Measurements from ENCODE around the gene TRMT11. TPM values are rescaled to one million over a fixed set of nuclear protein-coding genes. Genes with fewer than 3 reads are reported as not detected.

Gene TRMT11
- total RNA-seq, 1 experiment from 2014 or later: 36.7 TPM

GRCh38 chr6:126041516-126041915 is 55.2 kb downstream of the TRMT11 start:
- Mint-ChIP-seq H3K4me1 (ENCODE audit: low read depth, unreplicated experiment) (peaks cover 1% of the 10 kb centered on the region), H3K27ac (ENCODE audit: unreplicated experiment) (peak overlapping the region; percentile 2), H3K27me3 (ENCODE audit: insufficient read depth, unreplicated experiment) (no peaks in the 10 kb centered on the region), H3K36me3 (ENCODE audit: insufficient read depth, unreplicated experiment) (peaks cover 61% of the 10 kb centered on the region), H3K9me3 (ENCODE audit: unreplicated experiment) (no peaks in the 10 kb centered on the region), H3K4me3 (ENCODE audit: unreplicated experiment) (no peak overlapping the region)
- ChIA-PET CTCF (no interaction called here), POLR2A (no interaction called here)
- peaks cover 49% of the 10 kb centered on the region for H3K4me1 ChIP-seq
- H3K27me3 ChIP-seq (replicated peaks; ENCODE audit: control insufficient read depth, insufficient read depth, low read length): no peaks in the 10 kb centered on the region
- no peak for DNase-seq
- BruUV-seq (replicated peaks): no TSS peak
- H3K9me3 ChIP-seq: no peaks in the 10 kb centered on the region
- H3K4me3 ChIP-seq (ENCODE audit: low read depth, low read length): no peak overlapping the region
- no peaks in the 10 kb centered on the region; the same call in 1 of the 2 replicates for H3K36me3 ChIP-seq (ENCODE audit: control insufficient read depth, insufficient read depth, low read length)
- intact Hi-C loops (cut with micrococcal nuclease; ENCODE audit: unreplicated experiment): no loop called here
- TF ChIP-seq, protein P1, sequence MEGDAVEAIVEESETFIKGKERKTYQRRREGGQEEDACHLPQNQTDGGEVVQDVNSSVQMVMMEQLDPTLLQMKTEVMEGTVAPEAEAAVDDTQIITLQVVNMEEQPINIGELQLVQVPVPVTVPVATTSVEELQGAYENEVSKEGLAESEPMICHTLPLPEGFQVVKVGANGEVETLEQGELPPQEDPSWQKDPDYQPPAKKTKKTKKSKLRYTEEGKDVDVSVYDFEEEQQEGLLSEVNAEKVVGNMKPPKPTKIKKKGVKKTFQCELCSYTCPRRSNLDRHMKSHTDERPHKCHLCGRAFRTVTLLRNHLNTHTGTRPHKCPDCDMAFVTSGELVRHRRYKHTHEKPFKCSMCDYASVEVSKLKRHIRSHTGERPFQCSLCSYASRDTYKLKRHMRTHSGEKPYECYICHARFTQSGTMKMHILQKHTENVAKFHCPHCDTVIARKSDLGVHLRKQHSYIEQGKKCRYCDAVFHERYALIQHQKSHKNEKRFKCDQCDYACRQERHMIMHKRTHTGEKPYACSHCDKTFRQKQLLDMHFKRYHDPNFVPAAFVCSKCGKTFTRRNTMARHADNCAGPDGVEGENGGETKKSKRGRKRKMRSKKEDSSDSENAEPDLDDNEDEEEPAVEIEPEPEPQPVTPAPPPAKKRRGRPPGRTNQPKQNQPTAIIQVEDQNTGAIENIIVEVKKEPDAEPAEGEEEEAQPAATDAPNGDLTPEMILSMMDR (IDR thresholded peaks at IDR 0.05; ENCODE audit: insufficient read depth in 1 of 2, low read depth in 1 of 2, low read length in 1 of 2, severe bottlenecking in 1 of 2, unreplicated experiment in 1 of 2): no peak

- H3K27ac Mint-ChIP-seq (ENCODE audit: unreplicated experiment): peak overlapping the region; percentile 2
These were observed 55.7 kb downstream of the TRMT11 start for GRCh38 chr6:126042001-126042419.

GRCh38 chr6:126047648-126048047 is 61.3 kb downstream of the TRMT11 start:
- Histone ChIP-seq H3K4me3 (ENCODE audit: low read depth, low read length) (no peak overlapping the region), H3K36me3 (ENCODE audit: control insufficient read depth, insufficient read depth, low read length) (no peaks in the 10 kb centered on the region; the same call in 1 of the 2 replicates), H3K27me3 (replicated peaks; ENCODE audit: control insufficient read depth, insufficient read depth, low read length) (no peaks in the 10 kb centered on the region), H3K4me1 (peaks cover 30% of the 10 kb centered on the region), H3K9me3 (no peaks in the 10 kb centered on the region)
- Mint-ChIP-seq H3K4me1 (ENCODE audit: low read depth, unreplicated experiment) (peaks cover 26% of the 10 kb centered on the region), H3K9me3 (ENCODE audit: unreplicated experiment) (peaks cover 8% of the 10 kb centered on the region), H3K4me3 (ENCODE audit: unreplicated experiment) (no peak overlapping the region), H3K27me3 (ENCODE audit: insufficient read depth, unreplicated experiment) (no peaks in the 10 kb centered on the region), H3K27ac (ENCODE audit: unreplicated experiment) (no peak overlapping the region), H3K36me3 (ENCODE audit: insufficient read depth, unreplicated experiment) (peaks cover 48% of the 10 kb centered on the region)
- DNase-seq: no peak
- BruUV-seq (replicated peaks): no TSS peak
- ChIA-PET CTCF (no interaction called here), POLR2A (no interaction called here)
- intact Hi-C loops (cut with micrococcal nuclease; ENCODE audit: unreplicated experiment): no loop called here
- TF ChIP-seq, protein P1 (IDR thresholded peaks at IDR 0.05; ENCODE audit: insufficient read depth in 1 of 2, low read depth in 1 of 2, low read length in 1 of 2, severe bottlenecking in 1 of 2, unreplicated experiment in 1 of 2): no peak

More at GRCh38 chr6:126042001-126042419, 55.7 kb downstream of the TRMT11 start:
- ChIA-PET POLR2A (no interaction called here), CTCF (no interaction called here)
- H3K36me3 ChIP-seq (ENCODE audit: control insufficient read depth, insufficient read depth, low read length): no peaks in the 10 kb centered on the region; the same call in 1 of the 2 replicates
- TF ChIP-seq, protein P1 (IDR thresholded peaks at IDR 0.05; ENCODE audit: insufficient read depth in 1 of 2, low read depth in 1 of 2, low read length in 1 of 2, severe bottlenecking in 1 of 2, unreplicated experiment in 1 of 2): no peak
- no peaks in the 10 kb centered on the region for H3K27me3 ChIP-seq (replicated peaks; ENCODE audit: control insufficient read depth, insufficient read depth, low read length)
- H3K9me3 ChIP-seq: no peaks in the 10 kb centered on the region
- no peak overlapping the region for H3K4me3 Mint-ChIP-seq (ENCODE audit: unreplicated experiment)
- intact Hi-C loops (cut with micrococcal nuclease; ENCODE audit: unreplicated experiment): no loop called here
- peaks cover 44% of the 10 kb centered on the region for H3K4me1 ChIP-seq
- H3K27me3 Mint-ChIP-seq (ENCODE audit: insufficient read depth, unreplicated experiment): no peaks in the 10 kb centered on the region
- H3K9me3 Mint-ChIP-seq (ENCODE audit: unreplicated experiment): no peaks in the 10 kb centered on the region
- no peaks in the 10 kb centered on the region for H3K4me1 Mint-ChIP-seq (ENCODE audit: low read depth, unreplicated experiment)
- no peak for DNase-seq
- BruUV-seq (replicated peaks): no TSS peak
- H3K4me3 ChIP-seq (ENCODE audit: low read depth, low read length): no peak overlapping the region
- H3K36me3 Mint-ChIP-seq (ENCODE audit: insufficient read depth, unreplicated experiment): peaks cover 60% of the 10 kb centered on the region

Data from Caco-2 (cell line).